Measurements from ENCODE around the gene ASIC5. TPM values are rescaled to one million over a fixed set of nuclear protein-coding genes. Genes with fewer than 3 reads are reported as not detected.

The ASIC5 gene
- total RNA-seq, 6 experiments from 2014 or later = not detected

- H3K4me1 Mint-ChIP-seq (ENCODE audit: low read depth) = peaks cover under 1% of the 10 kb centered on the region; the same call in 1 of the 2 replicates
- no peaks in the 10 kb centered on the region for H3K9me3 Mint-ChIP-seq
- no peak for TF ChIP-seq CTCF (IDR thresholded peaks at IDR 0.05)
- H3K36me3 Mint-ChIP-seq (ENCODE audit: low read depth) = no peaks in the 10 kb centered on the region
- H3K4me3 Mint-ChIP-seq = no peak overlapping the region
- no peak for DNase-seq
- H3K27me3 Mint-ChIP-seq (ENCODE audit: insufficient read depth) = no peaks in the 10 kb centered on the region
- H3K27ac Mint-ChIP-seq = no peak overlapping the region
Observed at GRCh38 chr4:155794589-155795236, 71.4 kb downstream of the ASIC5 start.

GRCh38 chr4:155789982-155790381 lies 76.1 kb downstream of the ASIC5 start:
- Mint-ChIP-seq H3K4me3 (no peak overlapping the region), H3K36me3 (ENCODE audit: low read depth) (no peaks in the 10 kb centered on the region), H3K27ac (no peak overlapping the region), H3K4me1 (ENCODE audit: low read depth) (peaks cover 5% of the 10 kb centered on the region; the same call in 1 of the 2 replicates), H3K27me3 (ENCODE audit: insufficient read depth) (no peaks in the 10 kb centered on the region), H3K9me3 (no peaks in the 10 kb centered on the region)
- TF ChIP-seq CTCF (IDR thresholded peaks at IDR 0.05) = no peak
- no peak for DNase-seq

- no peaks in the 10 kb centered on the region for H3K27me3 Mint-ChIP-seq (ENCODE audit: insufficient read depth)
- DNase-seq = no peak
- no peaks in the 10 kb centered on the region for H3K36me3 Mint-ChIP-seq (ENCODE audit: low read depth)
- no peak for TF ChIP-seq CTCF (IDR thresholded peaks at IDR 0.05)
- H3K4me1 Mint-ChIP-seq (ENCODE audit: low read depth) = peaks cover 5% of the 10 kb centered on the region; the same call in 1 of the 2 replicates
- H3K9me3 Mint-ChIP-seq = no peaks in the 10 kb centered on the region
- H3K4me3 Mint-ChIP-seq = peak overlapping the region; percentile 49
- no peak overlapping the region for H3K27ac Mint-ChIP-seq
Observed at GRCh38 chr4:155789391-155789790, 76.7 kb downstream of the ASIC5 start.

- peak; percentile 53 for DNase-seq
- H3K36me3 Mint-ChIP-seq (ENCODE audit: low read depth) = no peaks in the 10 kb centered on the region
- peak; percentile 77; the same call in 1 of the 2 replicates for TF ChIP-seq CTCF (IDR thresholded peaks at IDR 0.05)
- no peaks in the 10 kb centered on the region for H3K9me3 Mint-ChIP-seq
- H3K27ac Mint-ChIP-seq = no peak overlapping the region
- H3K27me3 Mint-ChIP-seq (ENCODE audit: insufficient read depth) = no peaks in the 10 kb centered on the region
- H3K4me1 Mint-ChIP-seq (ENCODE audit: low read depth) = peaks cover 5% of the 10 kb centered on the region; the same call in 1 of the 2 replicates
- H3K4me3 Mint-ChIP-seq = no peak overlapping the region
Observed at GRCh38 chr4:155787113-155787710, 78.9 kb downstream of the ASIC5 start.

- DNase-seq = no peak
- H3K9me3 Mint-ChIP-seq = no peaks in the 10 kb centered on the region
- no peak overlapping the region for H3K4me3 Mint-ChIP-seq
- H3K4me1 Mint-ChIP-seq (ENCODE audit: low read depth) = peaks cover 5% of the 10 kb centered on the region; the same call in 1 of the 2 replicates
- no peak overlapping the region for H3K27ac Mint-ChIP-seq
- no peaks in the 10 kb centered on the region for H3K27me3 Mint-ChIP-seq (ENCODE audit: insufficient read depth)
- TF ChIP-seq CTCF (IDR thresholded peaks at IDR 0.05) = no peak
- H3K36me3 Mint-ChIP-seq (ENCODE audit: low read depth) = no peaks in the 10 kb centered on the region
Observed at GRCh38 chr4:155785828-155786227, 80.2 kb downstream of the ASIC5 start.

Data from HFFc6 (cell line).